Cardiac muscle cell (in vitro differentiated cells and primary cell): Measurements from ENCODE around the gene ERI3. TPM values are rescaled to one million over a fixed set of nuclear protein-coding genes. Genes with fewer than 3 reads are reported as not detected.

Experiments
- DNase-seq, 2 donors: peaks; one replicate each; pipeline versions ENCODE4 v3.0.0 to v3.0.0-alpha.2; 2010 to 2017; ENCODE audit warnings: low read depth in 1 of 2, low spot score in 1 of 2
- H3K27ac ChIP-seq: fragments of 200-600 bp; sonication (generic); 2 replicates; pipeline ENCODE4 v1.5.1; 2016
- H3K27me3 ChIP-seq: fragments of 200-600 bp; sonication (generic); 2 replicates; pipeline ENCODE4 v1.6.0; 2016; ENCODE audit warnings: control low read depth
- H3K36me3 ChIP-seq: fragments of 200-600 bp; sonication (generic); 2 replicates; pipeline ENCODE4 v1.5.1; 2016; ENCODE audit warnings: control low read depth
- H3K4me1 ChIP-seq: fragments of 200-600 bp; sonication (generic); 2 replicates; pipeline ENCODE4 v1.8.1; 2017; ENCODE audit warnings: low read depth, mild to moderate bottlenecking, mixed run types
- H3K4me3 ChIP-seq: fragments of 200-600 bp; sonication (generic); 2 replicates; pipeline ENCODE4 v1.5.1; 2016; ENCODE audit warnings: mild to moderate bottlenecking
- H3K9me3 ChIP-seq: fragments of 200-600 bp; sonication (generic); 2 replicates; pipeline ENCODE4 v1.5.1; 2017; ENCODE audit warnings: low read depth, mild to moderate bottlenecking, control low read depth
- CTCF ChIP-seq: IDR thresholded peaks from 2 replicates; pipeline ENCODE4 v1.5.1; 2012; ENCODE audit warnings: low read depth, mild to moderate bottlenecking, low read length
- polyA plus RNA-seq: library from polyadenylated mRNA; unstranded; fragments of >200 nt; fragmentation: Nextera tagmentation; extraction: Ambion mirVana; gene quantifications from 2 replicates; pipeline ENCODE4 v1.2.1, GENCODE V29; 2016
- total RNA-seq: library from RNA; depleted of rRNA; stranded (reverse); fragments of >200 nt; gene quantifications from 2 replicates; pipeline ENCODE4 v1.2.3, GENCODE V29; 2016

Gene ERI3
- total and polyA plus RNA-seq, 2 experiments from 2014 or later = 92.1 to 151 TPM

- Histone ChIP-seq H3K4me3 (no peak overlapping the region), H3K27ac (no peak overlapping the region), H3K36me3 (no peaks in the 10 kb centered on the region), H3K4me1 (no peaks in the 10 kb centered on the region), H3K27me3 (no peaks in the 10 kb centered on the region), H3K9me3 (no peaks in the 10 kb centered on the region)
- no peak for DNase-seq
- TF ChIP-seq CTCF = no peak
Measured at GRCh38 chr1:44266400-44267344, 88.4 kb downstream of the ERI3 start.

- DNase-seq = no peak
- Histone ChIP-seq H3K27me3 (no peaks in the 10 kb centered on the region), H3K4me3 (no peak overlapping the region), H3K9me3 (no peaks in the 10 kb centered on the region), H3K27ac (no peak overlapping the region), H3K4me1 (peaks cover under 1% of the 10 kb centered on the region), H3K36me3 (no peaks in the 10 kb centered on the region)
- no peak for TF ChIP-seq CTCF
Measured at GRCh38 chr1:44265656-44266358, 89.2 kb downstream of the ERI3 start.

DNA sequence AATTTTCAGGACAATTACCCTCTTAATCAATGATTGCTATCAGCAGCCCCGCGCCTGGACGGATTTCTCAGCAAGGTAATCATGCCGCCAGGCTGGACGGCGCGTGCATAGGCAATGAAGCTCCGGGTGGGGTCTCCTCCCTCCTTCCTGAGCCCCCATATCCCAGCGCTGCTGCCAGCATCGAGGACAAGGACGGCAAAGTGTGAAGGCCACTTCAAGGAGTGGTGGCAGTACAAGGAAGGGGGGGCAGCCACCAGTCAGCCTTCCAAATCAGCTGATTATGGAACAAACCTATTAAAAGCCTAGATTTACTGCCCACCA, 90.6 kb downstream of the ERI3 start:
- Histone ChIP-seq H3K27me3 (no peaks in the 10 kb centered on the region), H3K4me1 (peaks cover 11% of the 10 kb centered on the region), H3K4me3 (no peak overlapping the region), H3K36me3 (no peaks in the 10 kb centered on the region), H3K9me3 (no peaks in the 10 kb centered on the region), H3K27ac (no peak overlapping the region)
- no peak for TF ChIP-seq CTCF
- DNase-seq = no peak

DNA sequence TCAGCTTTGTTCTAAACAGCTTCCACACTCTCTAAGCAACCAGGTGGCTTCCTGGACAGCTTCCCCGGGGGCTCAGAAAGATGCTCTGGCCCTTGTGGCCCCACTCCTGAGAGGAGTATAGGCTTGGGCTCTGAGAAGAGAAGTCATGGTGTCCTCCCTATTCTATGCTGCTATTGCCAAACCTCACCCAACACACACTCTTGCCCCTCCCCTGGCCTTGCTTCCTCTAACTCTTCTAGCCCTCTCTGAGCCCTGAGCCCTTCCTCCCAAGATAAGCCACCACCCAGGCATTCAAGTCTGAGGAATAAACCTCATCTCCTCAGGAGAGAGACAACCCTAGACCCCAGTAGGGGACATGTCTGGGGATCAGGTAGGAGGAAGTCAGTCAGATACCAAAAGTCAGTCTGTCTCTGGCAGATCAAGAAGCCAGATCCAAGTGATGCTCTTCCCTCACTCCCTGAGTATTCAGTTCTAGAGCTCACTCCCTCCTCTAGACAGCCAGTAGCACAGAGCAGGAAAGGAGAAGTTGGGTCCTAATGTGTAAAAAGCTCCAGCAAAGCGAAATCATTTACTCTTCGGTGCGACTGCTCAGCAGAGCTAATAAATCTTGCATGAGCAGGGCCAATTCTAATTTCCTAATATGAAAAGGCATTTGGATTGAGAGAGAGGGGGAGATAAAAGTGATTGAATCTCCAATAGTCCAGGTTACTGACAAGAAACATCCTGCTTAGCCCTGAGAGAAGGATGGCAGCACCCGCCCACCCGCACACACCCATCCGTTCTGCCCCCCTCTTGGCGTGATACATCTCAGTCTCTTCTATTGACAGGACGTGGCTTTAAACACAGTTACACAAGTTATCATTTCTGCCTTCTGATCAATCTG, 91.2 kb downstream of the ERI3 start:
- Histone ChIP-seq H3K27ac (no peak overlapping the region), H3K4me1 (peaks cover 11% of the 10 kb centered on the region), H3K27me3 (no peaks in the 10 kb centered on the region), H3K9me3 (no peaks in the 10 kb centered on the region), H3K4me3 (no peak overlapping the region), H3K36me3 (no peaks in the 10 kb centered on the region)
- no peak for DNase-seq
- TF ChIP-seq CTCF = no peak

DNA sequence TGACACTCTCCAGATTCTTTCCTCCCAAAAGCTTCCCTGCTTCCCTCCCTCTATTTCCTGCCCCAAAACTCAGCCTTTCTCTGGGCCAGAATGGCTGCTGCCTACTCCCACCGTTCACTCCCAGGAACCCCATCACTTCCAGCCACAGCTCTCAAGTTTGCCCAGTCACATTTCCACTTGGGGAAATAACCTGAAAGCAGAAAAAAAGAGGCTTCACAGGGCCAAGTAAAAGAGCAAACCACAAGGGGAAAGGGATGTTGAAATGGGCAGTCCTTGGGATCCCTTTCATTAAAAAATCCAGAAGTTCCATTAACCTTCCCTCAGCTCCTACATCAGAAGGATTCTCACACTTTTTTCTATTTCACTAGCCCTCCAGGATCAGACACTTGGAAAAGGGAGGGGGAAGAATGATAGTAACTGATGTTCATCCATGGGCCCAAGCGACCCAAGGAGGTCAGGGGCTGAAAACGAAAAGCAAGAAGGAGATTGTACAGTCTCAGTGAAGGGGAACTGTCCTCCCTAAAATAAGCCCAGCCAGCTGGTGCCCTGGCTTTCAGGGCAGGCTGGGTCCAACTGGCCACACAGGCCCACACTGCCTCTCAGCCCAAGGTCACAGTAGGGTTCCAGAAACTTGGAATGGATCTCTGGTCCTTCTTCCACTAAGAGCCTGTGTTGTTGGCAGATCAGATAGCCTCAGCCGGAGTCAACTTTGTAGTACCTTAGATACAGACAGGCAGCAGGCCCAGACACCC, 92.1 kb downstream of the ERI3 start:
- Histone ChIP-seq H3K27ac (no peak overlapping the region), H3K4me3 (no peak overlapping the region), H3K9me3 (no peaks in the 10 kb centered on the region), H3K36me3 (no peaks in the 10 kb centered on the region), H3K4me1 (peaks cover 18% of the 10 kb centered on the region), H3K27me3 (no peaks in the 10 kb centered on the region)
- no peak for TF ChIP-seq CTCF
- no peak for DNase-seq
